ENCODE measurements around the gene ZFP36L1.
"Not testable (repeated sequence)": the region's sequence is repeated elsewhere in the genome, so short reads cannot be mapped to it uniquely, and the experiment has no call there.

ZFP36L1 gene

DNA sequence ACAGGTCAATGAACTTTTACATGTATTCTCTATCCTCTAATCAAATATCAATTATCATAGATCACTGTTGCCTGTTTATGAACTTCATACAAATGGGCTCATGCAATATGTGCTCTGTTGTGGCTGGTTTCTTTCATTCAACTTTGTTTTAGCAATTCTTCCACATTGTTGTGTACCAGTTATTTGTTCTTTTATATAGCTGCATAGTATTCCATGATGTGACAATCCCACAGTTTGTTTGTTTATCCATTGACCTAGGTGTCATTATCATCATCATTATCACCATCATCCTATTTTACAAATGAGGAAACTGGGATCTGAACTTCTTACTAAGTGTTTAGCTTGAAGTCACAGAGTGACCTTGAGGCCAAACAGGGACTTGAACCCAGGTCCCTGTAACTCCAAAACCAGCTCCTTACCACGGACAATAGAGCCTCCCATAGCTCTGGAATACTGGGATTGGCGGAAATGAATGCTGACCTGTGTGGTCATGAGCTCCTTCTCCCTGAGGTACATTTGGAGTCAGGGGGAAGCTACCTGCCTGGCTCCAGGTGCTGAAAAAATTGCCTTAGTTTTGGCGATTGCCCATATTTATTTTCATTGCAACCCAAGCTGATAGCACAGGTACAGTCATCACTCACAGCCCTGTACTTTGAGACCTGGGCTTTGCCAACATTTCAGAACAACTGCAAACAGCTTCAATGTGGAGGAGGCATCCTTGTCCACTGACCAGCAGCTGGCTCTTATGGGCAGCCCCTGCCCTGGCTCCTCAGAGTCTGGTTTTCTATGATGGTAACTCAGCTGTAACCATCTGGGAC, 9.2 kb downstream of the ZFP36L1 start:
- DNase-seq = no peak

- DNase-seq = no peak
Observed at GRCh38 chr14:68782091-68782981, 10.5 kb downstream of the ZFP36L1 start.

DNA sequence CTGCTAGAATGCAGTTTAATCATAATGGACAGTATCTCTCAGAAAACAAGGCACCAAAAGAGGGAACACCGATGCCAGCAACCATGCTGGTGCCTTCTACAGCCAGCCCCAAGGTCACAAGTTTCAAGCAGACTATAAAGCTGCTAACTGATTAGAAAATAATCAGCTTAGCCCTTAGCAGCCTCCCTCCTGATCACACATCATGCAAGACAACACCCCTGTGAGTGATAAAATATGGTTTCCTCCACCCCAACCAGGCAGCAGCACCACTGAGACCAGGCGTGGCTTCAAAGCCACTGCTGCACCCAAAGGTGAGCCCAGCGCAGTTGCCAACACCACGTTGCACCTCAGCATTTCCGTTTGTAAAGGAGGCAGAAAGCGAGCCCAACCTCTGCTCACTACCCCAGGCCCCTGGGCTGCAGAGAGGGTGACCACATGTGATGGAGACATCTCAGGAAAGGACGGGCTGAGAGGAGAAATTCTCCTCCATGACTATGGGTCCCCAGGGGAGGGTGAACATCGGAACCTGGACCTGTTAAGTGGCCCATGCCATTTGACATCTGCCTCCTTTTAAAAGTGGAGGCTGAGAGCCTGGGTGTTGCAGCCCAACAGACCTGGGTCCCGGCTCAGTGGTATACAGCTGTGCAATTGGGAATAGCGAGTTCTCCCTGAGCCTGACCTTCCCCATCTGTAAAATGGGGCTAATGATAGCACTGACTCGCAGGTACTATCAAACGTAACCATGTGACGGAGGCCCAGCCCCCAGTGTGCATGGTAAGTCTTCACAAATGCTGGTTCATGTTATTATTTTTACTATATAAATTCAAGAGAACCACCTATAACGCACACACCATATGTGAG, 11.5 kb downstream of the ZFP36L1 start:
- peak; percentile 78 for DNase-seq

DNA sequence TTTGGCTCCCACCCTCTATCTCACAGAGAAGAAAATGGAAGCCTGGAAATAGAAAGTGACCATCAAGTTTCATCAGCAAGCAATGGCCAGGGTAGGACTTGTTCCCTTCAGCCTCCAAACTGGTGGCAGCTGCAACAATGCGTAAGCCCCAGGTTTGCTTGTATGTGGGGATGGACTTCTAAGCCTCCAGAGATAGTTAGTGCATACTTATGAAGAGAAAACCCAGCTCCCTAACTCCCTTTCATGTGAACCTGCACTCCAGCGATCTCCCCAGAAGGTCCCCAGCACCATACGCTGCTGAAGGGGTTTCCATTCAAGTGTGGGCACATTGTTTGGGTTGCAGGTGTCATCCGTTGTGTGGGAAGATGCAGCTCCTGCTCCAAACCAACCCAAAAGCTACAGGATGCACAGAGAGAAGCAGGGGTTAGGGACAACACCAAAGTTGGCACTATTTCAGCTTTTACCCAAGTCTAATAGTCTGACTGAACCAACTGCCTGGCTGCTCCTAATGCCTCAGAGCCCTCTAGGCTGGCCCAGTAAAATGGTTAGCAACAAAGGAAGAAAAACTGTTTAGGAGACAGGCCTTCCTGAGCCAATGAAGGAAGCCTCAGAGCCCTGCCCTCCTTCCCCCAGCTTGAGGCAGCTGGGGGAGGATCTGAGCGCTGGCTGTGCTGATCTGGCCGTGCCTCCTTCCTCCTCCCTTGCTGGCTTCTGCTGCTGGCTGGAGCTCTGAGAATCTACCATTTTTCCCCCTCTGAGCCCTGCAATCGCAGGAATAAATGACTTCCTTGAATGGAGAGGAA, 12.3 kb downstream of the ZFP36L1 start:
- DNase-seq = peak; percentile 71

DNA sequence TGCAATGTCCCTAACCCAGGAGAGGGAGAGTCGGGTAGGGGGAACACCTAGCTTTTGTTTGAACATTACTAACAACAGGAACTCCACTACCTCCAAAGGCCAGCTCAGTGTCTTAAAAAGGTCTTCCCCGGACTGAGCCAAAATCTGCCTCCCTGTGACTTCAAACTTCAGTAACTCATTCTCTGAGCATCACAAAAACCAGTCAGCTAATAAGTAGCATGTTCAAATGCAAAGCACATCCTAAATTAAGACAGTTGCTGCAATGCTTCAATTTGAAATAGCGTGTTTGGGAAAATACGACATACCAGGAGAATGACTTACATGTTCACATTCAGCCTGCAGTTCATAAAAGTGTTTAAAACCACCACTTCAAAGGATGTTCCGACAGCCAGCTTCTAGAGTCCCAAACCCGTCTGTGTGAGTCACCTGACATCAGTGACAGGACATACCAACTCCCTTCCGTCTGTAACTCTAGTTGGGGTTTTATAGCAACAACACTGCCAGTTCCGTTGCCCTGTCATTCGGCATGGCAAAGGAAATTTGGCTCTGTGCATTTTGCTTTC, 13.0 kb downstream of the ZFP36L1 start:
- peak; percentile 60 for DNase-seq

DNA sequence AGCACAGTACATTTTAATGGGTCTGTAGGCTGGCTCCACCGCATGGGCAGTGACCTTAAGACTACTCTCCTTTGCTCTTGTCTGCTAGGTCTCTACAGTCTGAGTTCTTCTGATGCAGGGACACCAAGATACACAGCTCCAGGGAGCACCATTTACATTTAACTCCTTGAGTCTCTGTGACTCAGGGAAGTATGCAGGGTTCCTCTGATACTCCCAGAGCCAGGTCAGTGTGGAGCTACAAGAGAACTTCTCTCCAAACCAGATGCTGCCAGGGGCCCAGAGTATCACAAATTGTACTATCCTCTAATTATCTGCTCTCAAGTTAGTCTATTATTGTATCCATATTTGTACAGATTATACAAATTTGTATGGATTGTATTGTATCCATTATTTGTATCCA, 15.2 kb downstream of the ZFP36L1 start:
- DNase-seq = peak; percentile 32

DNA sequence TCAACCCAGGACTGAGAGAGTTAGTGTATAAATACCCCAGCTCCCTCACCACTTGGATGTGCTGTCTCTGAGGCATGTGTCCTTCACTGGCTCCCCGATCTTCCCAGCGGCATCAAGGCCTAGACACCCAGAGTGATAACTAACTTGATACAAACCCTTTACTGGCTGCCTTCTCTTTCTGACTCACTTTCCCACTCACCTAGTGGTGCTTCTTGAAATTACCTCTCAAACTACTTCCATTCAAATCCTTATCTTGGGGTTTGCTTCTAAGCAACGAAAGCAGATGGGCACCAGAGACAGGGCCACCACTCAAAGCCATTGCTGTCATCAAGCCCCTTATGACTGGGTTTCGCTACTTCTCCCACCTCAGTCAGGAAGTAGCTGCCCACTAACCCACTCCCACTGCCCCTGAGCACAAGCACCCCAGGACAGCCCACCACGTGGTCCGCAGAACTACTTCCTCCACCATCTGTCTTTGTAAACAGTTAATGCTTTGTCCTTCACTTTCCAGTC, 17.2 kb downstream of the ZFP36L1 start:
- DNase-seq = no peak

GRCh38 chr14:68774771-68775613, 17.9 kb downstream of the ZFP36L1 start:
- DNase-seq = no peak

DNA sequence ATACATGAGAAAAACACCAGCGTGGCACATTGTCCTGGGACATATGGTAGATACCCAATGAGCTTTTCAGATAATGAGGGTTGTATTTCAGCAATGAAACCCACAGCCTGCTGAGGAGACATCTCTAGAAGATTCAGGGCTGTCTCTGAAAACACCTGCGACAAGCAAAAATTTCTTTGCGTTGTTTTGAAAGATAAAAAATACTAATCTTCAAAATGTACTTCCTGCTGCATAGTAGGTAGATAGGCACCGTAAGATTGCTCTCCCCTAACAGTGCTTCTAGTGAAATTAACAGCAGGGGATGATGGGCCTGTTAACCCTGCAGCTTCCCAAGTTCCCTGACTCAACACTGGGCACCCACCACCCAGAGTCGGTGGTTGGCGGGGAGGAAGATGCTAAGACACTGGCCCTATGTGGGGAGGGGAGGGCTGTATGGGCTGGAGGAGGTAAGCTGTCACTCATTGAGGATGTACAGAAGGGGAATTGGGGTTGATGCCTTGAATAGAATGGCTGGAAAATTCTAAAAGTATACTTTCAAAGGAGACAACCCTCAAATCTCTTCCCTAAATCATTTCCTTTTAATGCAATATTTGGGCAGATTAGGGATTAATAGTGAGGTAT, 20.0 kb downstream of the ZFP36L1 start:
- DNase-seq = peak; percentile 40

DNA sequence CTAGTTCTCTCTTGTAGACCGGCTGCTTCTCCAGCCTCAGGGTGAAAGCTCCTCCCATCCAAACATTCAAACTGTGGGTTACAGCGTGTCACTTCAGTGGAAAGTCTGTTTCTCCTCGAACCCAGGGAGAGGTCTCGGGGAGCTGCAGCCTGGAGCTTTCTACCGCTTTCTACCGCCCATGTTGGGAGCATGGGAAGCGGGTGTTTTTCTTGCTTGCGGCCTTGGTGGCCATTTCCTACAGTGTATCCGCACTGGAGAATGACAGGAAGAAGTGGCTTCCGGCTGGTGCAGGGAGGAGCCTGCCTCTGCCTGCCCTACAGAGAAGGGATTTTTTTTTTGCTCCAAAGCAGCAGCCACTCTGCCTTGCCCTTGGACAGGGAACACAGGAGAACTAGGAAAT, 21.2 kb downstream of the ZFP36L1 start:
- DNase-seq = no peak

- no peak for DNase-seq
Observed at GRCh38 chr14:68770553-68771286, 22.1 kb downstream of the ZFP36L1 start.

GRCh38 chr14:68770051-68770450, 22.8 kb downstream of the ZFP36L1 start:
- no peak for DNase-seq

DNA sequence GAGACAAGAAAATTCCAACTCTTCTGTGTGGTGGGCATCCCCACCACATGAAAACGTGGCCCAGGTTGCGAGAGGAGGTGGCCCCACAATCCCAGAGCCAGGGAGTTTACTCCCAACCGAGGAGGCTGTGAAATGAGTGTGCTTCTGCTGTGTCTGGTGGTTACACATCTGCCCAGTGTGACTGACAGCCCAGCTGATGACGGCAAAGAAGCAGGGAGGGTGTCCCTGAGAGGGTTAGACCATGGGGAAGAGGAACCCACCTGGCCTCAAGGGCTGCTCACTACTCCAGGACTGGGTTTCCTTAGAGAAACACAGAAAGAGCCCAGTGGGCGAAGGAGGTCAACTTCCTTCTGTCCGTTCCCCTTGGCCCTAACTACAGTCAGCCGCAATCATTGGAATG, 24.6 kb downstream of the ZFP36L1 start:
- no peak for DNase-seq

GRCh38 chr14:68767248-68767645, 25.6 kb downstream of the ZFP36L1 start:
- no peak for DNase-seq

DNA sequence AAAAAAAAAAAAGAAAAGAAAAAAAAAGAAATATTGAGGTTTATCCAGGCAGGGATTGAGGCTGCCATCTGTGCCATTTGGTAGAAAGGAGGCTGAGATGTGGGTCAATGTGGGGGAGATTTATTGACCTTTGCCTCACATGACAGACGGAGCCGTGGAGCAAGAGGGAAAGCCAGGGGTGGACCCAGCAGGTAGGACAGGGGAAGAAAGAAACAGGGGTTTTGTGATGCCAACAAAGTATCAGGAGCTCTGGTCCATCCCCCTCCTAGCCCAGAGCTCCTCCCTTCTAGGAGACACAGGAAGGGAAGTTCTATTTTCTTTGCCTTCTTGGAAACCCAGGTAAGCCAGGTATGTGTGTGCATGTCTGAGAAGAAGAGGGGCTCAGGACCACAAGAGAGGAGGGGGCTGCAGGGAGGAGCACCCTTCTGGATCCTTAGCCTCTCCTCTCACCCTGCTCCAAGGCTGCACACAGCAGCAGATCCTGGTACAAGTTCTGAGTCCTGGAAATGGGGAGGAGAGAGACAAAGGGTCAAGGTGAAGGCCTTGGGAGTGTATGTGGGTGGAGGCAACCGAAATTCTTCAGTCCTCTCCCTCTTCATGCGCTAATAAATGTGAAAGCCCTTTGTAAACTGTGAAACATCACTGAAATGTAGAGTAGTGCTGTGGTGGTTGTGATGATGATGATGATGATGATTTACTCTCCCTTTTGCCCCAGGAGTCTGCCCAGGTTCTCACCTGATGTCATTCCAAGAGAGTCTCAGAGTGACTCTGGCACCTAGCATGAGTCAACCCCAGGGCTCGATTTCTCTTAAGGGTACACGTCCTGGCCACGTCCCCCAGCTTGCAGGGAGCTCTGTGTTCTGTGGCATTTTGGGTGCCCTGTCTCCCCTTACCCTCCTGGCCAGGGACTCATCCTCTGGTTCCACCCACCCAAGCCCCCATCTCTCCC, 26.3 kb downstream of the ZFP36L1 start:
- DNase-seq = no peak

GRCh38 chr14:68763843-68764242, 29.0 kb downstream of the ZFP36L1 start:
- DNase-seq = not testable (repeated sequence)

GRCh38 chr14:68762953-68763764, 29.7 kb downstream of the ZFP36L1 start:
- DNase-seq = no peak
